Psoas muscle (tissue), 8 donors: Measurements from ENCODE around the gene MYO10. TPM values are rescaled to one million over a fixed set of nuclear protein-coding genes. Genes with fewer than 3 reads are reported as not detected.

Experiments used
- ATAC-seq, 4 donors: fragments of 200-7000 bp; cut with Tn5 transposase; one replicate each; pipeline ENCODE4 v1.9.1; 2020; ENCODE audit warnings: moderate library complexity in 3 of 4, mild to moderate bottlenecking in 2 of 4
- DNase-seq, 2 donors: peaks; one replicate each; pipeline ENCODE4 v3.0.0-alpha.2; 2020
- H3K27ac ChIP-seq: fragments of 200-600 bp; one replicate; pipeline ENCODE4 v1.8.0; 2022
- H3K27me3 ChIP-seq, 3 donors: fragments of 200-600 bp in 1 of 3; one replicate each; pipeline versions ENCODE4 v1.6.1 to v1.8.0; 2013 to 2022; ENCODE audit warnings: low read length in 2 of 3, mild to moderate bottlenecking in 2 of 3, moderate library complexity in 1 of 3; ENCODE audit not compliant: insufficient read depth in 3 of 3
- H3K36me3 ChIP-seq, 2 donors: fragments of 200-600 bp in 1 of 2; one replicate each; pipeline versions ENCODE4 v1.6.1 to v1.8.0; 2013 to 2022; ENCODE audit warnings: low read depth in 1 of 2, mild to moderate bottlenecking in 1 of 2, moderate library complexity in 1 of 2; ENCODE audit not compliant: insufficient read depth in 1 of 2
- H3K4me1 ChIP-seq: fragments of 200-600 bp; one replicate; pipeline ENCODE4 v1.8.0; 2022
- H3K4me3 ChIP-seq: fragments of 200-600 bp; one replicate; pipeline ENCODE4 v1.8.0; 2022; ENCODE audit warnings: mild to moderate bottlenecking
- H3K9me3 ChIP-seq: fragments of 200-600 bp; one replicate; pipeline ENCODE4 v1.8.0; 2022
- WGBS, 3 donors: extraction: QIAGEN DNeasy Blood & Tissue Kit; methylation state at CpG; one replicate each; pipeline versions ENCODE4 v1.1.6 to v1.1.7; 2013; 5-methylcytosine and 5-hydroxymethylcytosine counted together
- intact Hi-C, 2 donors: fragments of 100-400 bp; cut with DNase I; formaldehyde crosslinking; loops; one replicate each; pipeline versions ENCODE4 v1.11.0 to v1.14.2; 2022
- polyA plus RNA-seq, 3 donors: library from polyadenylated mRNA; stranded (reverse); fragments of 200-250 nt; gene quantifications; one replicate each; pipeline ENCODE4 v1.2.3, GENCODE V29; 2013
- total RNA-seq, 4 donors: library from RNA; stranded (reverse); fragmentation: NEBNext Ultra II Directional in 2 of 4; extraction: Animal tissue kit (Norgen Biotek cat#: 25700) in 2 of 4; gene quantifications; one replicate each; pipeline versions ENCODE4 v1.2.1 to v1.2.4, GENCODE V29; 2021 to 2023
- TF ChIP-seq, protein P1 (sequence below): fragments of 200-600 bp; IDR thresholded peaks from one replicate; pipeline ENCODE4 v1.8.0; 2022; ENCODE audit warnings: antibody characterized with exemption
- donor health status: healthy with polysubstance abuse.
- donor health status: DM: no; HTN: no; CAD: no; lungs with moderate emphysema.
- donor health status: Bipolar disorder and iron deficiency.
- donor health status: healthy.
- donor health status: DM: yes; HTN: yes; CAD: no.
- donor health status: DM: no; HTN: no; CAD: no.
- donor health status: DM: no; HTN: no; CAD: no.
- donor health status: DM: yes; HTN: yes; CAD: no.

Gene MYO10
- total and polyA plus RNA-seq, 7 donors, result 1.8 to 10.9 (median 10.0) TPM

- H3K36me3 ChIP-seq, result peaks cover 0 to 14% of the 10 kb centered on the region in 2 donors
- H3K4me1 ChIP-seq, result peaks cover 7% of the 10 kb centered on the region
- no peaks in the 10 kb centered on the region for H3K9me3 ChIP-seq
- intact Hi-C loops, result loop anchor here in 1 of 2 donors (5.0 to 10.0 kb wide), 2 partner anchors 111 to 198 kb away; partner anchors contain the start of gene ZNF622
- ATAC-seq (no peak), DNase-seq (no peak)
- WGBS, 3 donors, result 46 to 63% (median 52%) methylated on average over 3 of the region's 3 CpGs
- H3K27me3 ChIP-seq, result peaks cover 0 to 2% (median 0%) of the 10 kb centered on the region in 3 donors
- no peak overlapping the region for H3K4me3 ChIP-seq
- TF ChIP-seq, protein P1, sequence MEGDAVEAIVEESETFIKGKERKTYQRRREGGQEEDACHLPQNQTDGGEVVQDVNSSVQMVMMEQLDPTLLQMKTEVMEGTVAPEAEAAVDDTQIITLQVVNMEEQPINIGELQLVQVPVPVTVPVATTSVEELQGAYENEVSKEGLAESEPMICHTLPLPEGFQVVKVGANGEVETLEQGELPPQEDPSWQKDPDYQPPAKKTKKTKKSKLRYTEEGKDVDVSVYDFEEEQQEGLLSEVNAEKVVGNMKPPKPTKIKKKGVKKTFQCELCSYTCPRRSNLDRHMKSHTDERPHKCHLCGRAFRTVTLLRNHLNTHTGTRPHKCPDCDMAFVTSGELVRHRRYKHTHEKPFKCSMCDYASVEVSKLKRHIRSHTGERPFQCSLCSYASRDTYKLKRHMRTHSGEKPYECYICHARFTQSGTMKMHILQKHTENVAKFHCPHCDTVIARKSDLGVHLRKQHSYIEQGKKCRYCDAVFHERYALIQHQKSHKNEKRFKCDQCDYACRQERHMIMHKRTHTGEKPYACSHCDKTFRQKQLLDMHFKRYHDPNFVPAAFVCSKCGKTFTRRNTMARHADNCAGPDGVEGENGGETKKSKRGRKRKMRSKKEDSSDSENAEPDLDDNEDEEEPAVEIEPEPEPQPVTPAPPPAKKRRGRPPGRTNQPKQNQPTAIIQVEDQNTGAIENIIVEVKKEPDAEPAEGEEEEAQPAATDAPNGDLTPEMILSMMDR, result no peak
- H3K27ac ChIP-seq, result no peak overlapping the region
Measured at GRCh38 chr5:16665601-16666000, 270.5 kb downstream of the MYO10 start.

DNA sequence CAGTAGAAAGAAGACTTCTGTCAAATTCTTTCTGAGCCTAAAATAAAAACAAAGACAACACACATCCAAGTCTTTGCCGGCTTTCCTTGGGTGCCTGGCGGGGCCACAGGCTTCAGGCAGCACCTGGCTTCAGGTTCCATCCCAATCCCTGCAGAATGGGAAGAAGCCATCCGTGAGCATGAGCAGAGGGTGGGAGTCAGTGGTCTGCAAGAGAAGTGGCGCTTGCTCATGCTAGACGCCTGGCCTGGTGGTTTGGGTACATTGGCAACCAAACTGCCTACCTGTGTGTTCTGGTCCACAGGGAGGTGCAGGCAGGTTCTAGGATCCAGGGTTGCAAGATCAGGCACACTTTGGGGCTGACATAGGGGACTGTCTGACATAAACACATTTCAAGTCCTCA is 271.7 kb downstream of the MYO10 start:
- 92 to 97% (median 96%) methylated on average over 5 of the region's 5 CpGs for WGBS, 3 donors
- H3K4me1 ChIP-seq, result peaks cover 7% of the 10 kb centered on the region
- H3K4me3 ChIP-seq, result no peak overlapping the region
- ATAC-seq (no peak), DNase-seq (no peak)
- peaks cover 0 to 6% of the 10 kb centered on the region in 2 donors for H3K36me3 ChIP-seq
- H3K27ac ChIP-seq, result no peak overlapping the region
- TF ChIP-seq, protein P1, result no peak
- H3K27me3 ChIP-seq, result peaks cover 0 to 2% (median 0%) of the 10 kb centered on the region in 3 donors
- intact Hi-C loops, result loop anchor here in 1 of 2 donors (10.0 kb wide), 1 partner anchor 110 kb away; no protein-coding TSS in a partner anchor
- H3K9me3 ChIP-seq, result no peaks in the 10 kb centered on the region

GRCh38 chr5:16663840-16664239 is 272.2 kb downstream of the MYO10 start:
- intact Hi-C loops, result loop anchor here in 1 of 2 donors (10.0 kb wide), 1 partner anchor 109 kb away; no protein-coding TSS in a partner anchor
- Histone ChIP-seq H3K9me3 (no peaks in the 10 kb centered on the region), H3K27me3 (peaks cover 0 to 2% (median 0%) of the 10 kb centered on the region in 3 donors), H3K4me1 (peaks cover 7% of the 10 kb centered on the region), H3K27ac (no peak overlapping the region), H3K36me3 (peaks cover 0 to 6% of the 10 kb centered on the region in 2 donors), H3K4me3 (no peak overlapping the region)
- 82 to 88% (median 85%) methylated on average over 4 of the region's 4 CpGs for WGBS, 3 donors
- TF ChIP-seq, protein P1, result no peak
- no peak for ATAC-seq
- DNase-seq, result no peak

- Histone ChIP-seq H3K27me3 (peaks cover 0 to 2% (median 0%) of the 10 kb centered on the region in 3 donors), H3K4me1 (peaks cover 1% of the 10 kb centered on the region), H3K4me3 (no peak overlapping the region), H3K9me3 (no peaks in the 10 kb centered on the region), H3K27ac (no peak overlapping the region), H3K36me3 (peaks cover 0 to 6% of the 10 kb centered on the region in 2 donors)
- no peak for DNase-seq
- intact Hi-C loops, result loop anchor here in 1 of 2 donors (10.0 kb wide), 1 partner anchor 107 kb away; no protein-coding TSS in a partner anchor
- TF ChIP-seq, protein P1, result no peak
- WGBS, 3 donors, result 91 to 95% (median 93%) methylated on average over 2 of the region's 2 CpGs
- ATAC-seq, result no peak
Measured at GRCh38 chr5:16661713-16662112, 274.4 kb downstream of the MYO10 start.
